Activated T-cell treated with anti-CD3 and anti-CD28 coated beads for 1 hour (primary cell): ENCODE measurements around the gene ENOX2.

ENCODE experiments used
- DNase-seq: peaks from one replicate; pipeline ENCODE4 v3.0.0-alpha.2; 2020; ENCODE audit warnings: low read depth

The ENOX2 gene

GRCh38 chrX:130700629-130701028, 202.4 kb downstream of the ENOX2 start:
- no peak for DNase-seq

GRCh38 chrX:130699618-130700017, 203.4 kb downstream of the ENOX2 start:
- DNase-seq: no peak

GRCh38 chrX:130696542-130696941, 206.5 kb downstream of the ENOX2 start:
- DNase-seq: no peak

GRCh38 chrX:130695931-130696330, 207.1 kb downstream of the ENOX2 start:
- DNase-seq: no peak

- DNase-seq: no peak
Measured at GRCh38 chrX:130694983-130695382, 208.0 kb downstream of the ENOX2 start.

GRCh38 chrX:130691576-130691975, 211.4 kb downstream of the ENOX2 start:
- DNase-seq: no peak

- DNase-seq: no peak
Measured at GRCh38 chrX:130688360-130688759, 214.6 kb downstream of the ENOX2 start.

GRCh38 chrX:130682990-130683389, 220.0 kb downstream of the ENOX2 start:
- DNase-seq: no peak

- no peak for DNase-seq
Measured at GRCh38 chrX:130680164-130681035, 222.6 kb downstream of the ENOX2 start.

- no peak for DNase-seq
Measured at GRCh38 chrX:130676861-130677260, 226.1 kb downstream of the ENOX2 start.

- DNase-seq: no peak
Measured at GRCh38 chrX:130672214-130672613, 230.8 kb downstream of the ENOX2 start.

GRCh38 chrX:130669233-130669632, 233.8 kb downstream of the ENOX2 start:
- DNase-seq: no peak

- DNase-seq: no peak
Measured at GRCh38 chrX:130665263-130665662, 237.7 kb downstream of the ENOX2 start.

GRCh38 chrX:130658310-130658709, 244.7 kb downstream of the ENOX2 start:
- DNase-seq: no peak

GRCh38 chrX:130654409-130654950, 248.5 kb downstream of the ENOX2 start:
- no peak for DNase-seq

GRCh38 chrX:130652824-130653578, 250.0 kb downstream of the ENOX2 start:
- no peak for DNase-seq

- DNase-seq: no peak
Measured at GRCh38 chrX:130649738-130650137, 253.3 kb downstream of the ENOX2 start.

GRCh38 chrX:130647468-130647867, 255.5 kb downstream of the ENOX2 start:
- no peak for DNase-seq

GRCh38 chrX:130645955-130646583, 256.9 kb downstream of the ENOX2 start:
- DNase-seq: no peak

GRCh38 chrX:130637591-130637990, 265.4 kb downstream of the ENOX2 start:
- DNase-seq: no peak

GRCh38 chrX:130636277-130636676, 266.7 kb downstream of the ENOX2 start:
- DNase-seq: no peak

GRCh38 chrX:130631011-130631410, 272.0 kb downstream of the ENOX2 start:
- DNase-seq: no peak

- no peak for DNase-seq
Measured at GRCh38 chrX:130628516-130628915, 274.5 kb downstream of the ENOX2 start.
